ENCODE measurements around the gene TSHZ1.

Gene TSHZ1

DNA sequence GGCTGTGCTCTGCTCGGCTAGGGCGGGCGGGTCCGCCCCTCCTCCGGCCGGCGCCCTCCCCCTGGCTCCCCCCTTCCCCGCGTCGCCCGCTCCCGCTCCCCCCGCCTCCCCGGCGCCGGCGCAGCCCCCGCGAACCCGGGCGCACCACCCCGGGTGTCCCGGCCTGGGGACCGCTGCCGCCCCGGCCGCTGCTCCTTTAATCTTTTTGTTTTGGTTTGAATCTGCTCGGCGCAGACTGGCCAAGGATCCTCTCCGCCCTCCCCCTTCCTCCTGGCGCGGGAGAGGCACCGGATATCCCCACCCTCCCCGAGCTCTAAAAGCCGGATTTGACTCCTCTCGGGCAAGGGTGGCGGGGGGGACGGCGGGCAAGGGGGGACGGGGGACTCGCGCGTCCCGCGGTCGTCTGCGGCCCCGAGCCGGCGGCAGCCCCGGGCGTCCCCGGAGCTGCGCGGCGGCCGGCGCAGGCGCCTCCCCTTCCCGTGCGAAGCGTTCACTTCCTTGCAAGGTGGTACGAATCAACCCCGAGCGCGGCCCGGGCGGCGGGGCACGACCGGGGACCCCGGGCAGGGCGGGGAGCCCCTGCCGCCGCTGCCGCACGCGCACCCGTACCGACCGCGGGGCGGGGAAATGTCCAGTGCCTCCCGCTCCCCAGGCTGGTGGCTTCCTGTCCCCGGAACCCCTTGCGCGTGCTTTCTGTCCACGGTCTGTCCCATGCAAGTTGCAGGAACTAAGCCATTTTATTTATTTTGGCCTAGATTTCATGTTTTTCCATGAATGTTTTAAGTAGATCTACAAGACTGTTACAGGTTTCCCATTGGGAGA lies 1.3 kb upstream of the TSHZ1 start, which contains the start of gene PTGR3:
Gene PTGR3 (minus strand): TSS at position 11 of the 822 bp plus-strand sequence. CDS start 81 bp downstream, outside the sequence.
- peak; percentile 92 for DNase-seq

DNA sequence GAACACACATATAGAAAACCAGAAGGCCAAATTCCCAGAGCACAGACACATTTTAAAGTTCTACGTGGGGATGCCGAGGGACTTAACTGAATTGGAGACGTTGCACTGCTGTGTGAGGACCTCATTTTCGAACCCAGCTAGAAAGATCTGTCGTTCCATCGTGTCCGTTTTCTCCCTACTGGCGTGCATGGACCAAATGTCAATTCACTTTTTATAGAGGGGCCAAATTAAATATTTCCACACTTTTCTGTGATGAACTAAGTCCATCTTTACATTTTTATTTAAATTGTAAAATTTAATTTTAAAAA lies 692 bp upstream of the TSHZ1 start:
- no peak for DNase-seq

DNA sequence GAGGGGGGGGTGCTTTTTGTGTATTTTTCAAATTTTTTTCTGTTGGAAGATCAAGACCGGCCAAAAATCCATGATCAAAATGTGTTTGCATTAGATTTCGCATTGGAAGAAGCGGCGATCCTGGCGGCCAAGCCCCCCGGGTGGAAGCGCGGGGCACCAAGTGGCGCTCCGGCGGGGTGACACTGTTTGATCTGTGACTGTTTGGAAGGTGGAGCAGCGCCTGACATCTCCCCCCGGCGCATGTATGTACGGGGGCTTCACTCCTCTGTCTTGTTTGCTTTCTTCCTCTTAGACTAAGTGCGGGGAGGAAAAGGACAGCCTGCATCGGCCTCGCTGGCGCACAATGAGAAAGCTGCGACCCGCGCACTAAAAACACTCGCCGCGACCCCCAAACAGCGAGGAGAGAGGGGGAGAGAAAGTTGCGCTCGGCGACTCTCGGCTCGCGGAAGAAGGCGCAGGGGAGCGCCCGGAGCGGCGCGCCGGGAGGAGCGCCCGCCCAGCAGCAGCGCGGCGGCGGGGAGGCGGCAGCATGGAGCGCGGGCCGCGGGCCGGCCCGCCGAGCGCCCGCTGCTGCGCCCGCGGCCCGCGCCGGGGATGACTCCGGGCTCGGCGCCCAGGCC lies 515 bp downstream of the TSHZ1 start:
- DNase-seq = no peak

DNA sequence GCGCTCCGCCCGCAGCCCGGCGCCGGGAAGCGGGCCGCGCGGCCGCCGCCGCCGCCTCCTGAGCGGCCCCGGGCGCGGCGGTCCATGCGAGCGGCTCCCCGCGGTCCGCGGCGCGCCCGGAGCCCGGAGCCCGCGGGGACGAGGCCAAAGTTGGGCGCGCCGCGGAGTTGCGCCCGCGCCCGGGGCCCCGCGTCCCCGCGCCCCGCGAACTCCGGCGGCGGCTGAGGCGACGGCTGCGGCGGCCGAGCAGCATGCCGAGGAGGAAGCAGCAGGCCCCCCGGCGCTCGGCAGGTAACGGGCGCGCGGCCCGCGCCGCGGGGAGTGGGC lies 992 bp downstream of the TSHZ1 start:
- DNase-seq = no peak

DNA sequence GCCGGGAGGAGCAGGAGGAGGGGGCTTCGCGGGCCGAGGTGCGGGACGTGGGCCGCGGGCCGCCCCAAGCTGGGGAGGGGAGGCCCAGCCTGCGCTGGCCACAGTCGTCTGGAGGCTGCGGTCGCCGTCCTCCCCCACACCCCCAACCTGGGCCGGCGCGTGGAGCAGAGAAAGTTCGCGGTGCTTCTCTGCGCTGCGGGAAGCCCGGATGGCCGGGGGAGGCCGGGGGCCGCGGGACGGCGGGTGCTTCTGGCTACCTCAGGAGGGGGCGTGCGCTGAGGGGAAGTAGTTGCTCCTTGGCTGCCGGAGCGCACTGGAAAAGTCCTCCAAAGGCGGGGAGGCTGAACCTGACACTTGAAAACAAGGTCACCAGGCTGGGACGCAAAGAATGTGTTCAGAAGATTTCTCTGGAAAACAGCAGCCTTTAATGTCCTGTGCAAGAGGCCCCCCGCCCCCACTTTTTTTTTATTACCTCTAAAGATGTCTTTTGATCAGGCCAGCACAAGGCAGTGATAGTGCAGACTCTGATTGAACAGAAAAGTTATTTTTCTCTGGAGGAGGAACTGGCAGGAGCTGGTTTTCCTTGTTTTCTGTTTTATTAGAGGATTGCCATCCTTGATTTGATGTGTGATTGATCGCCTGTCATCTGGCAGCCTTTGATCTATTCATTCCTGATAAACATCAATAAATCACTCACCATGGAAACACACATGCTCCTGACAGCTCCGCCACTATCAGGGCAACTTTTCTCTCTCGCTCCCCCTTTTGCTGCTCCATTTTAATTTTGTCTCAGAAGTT lies 1.6 kb downstream of the TSHZ1 start:
- DNase-seq = peak; percentile 43

DNA sequence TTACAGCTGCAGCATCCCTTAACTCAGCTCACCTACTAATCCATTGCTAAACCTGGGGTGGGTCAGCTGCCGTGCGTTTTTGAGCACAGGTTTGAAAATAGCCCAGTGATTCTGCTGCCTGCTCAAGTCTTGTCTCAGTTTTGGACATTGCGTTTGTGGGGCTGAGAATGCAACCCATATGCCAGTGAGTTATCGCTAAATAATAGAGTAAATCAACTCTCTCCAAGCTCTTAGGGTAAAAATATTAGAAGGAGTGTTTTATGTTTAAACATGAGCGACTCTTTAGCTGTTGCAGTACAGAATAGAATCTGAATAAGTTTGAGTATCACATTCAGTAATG lies 2.1 kb downstream of the TSHZ1 start:
- no peak for DNase-seq

DNA sequence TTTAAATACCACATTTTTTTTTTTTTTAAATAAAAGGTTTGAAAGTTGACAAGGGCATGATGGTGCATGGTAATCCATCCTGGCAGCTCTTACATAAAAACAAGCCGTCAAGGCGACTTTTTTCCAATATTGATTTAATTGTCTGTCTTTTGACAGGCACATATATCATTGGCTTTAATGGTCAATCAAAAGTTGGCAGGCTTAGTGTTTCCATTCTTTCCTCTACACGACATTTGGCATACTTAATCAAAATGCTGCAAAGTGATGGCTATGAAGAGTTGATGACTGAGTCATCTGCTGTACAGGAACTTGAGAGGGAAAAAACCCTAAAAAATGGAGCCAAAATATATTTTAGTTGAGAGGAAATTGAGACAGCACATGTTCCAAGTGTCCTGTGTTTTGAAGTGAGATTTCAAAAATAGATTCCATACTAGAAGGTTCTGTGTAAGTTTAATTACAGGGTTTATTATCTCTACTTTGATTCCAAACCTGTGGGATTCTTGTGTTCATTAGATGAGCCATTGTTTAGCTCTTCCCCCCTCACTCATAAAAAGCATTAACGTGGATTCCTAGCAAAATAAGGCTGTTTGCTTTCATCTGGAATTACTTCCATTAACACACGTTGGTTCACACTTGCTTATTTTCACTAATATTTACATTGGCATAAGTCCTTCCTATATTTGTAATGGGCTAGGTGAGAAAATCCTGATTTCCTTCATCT lies 3.2 kb downstream of the TSHZ1 start:
- DNase-seq = peak; percentile 66

DNA sequence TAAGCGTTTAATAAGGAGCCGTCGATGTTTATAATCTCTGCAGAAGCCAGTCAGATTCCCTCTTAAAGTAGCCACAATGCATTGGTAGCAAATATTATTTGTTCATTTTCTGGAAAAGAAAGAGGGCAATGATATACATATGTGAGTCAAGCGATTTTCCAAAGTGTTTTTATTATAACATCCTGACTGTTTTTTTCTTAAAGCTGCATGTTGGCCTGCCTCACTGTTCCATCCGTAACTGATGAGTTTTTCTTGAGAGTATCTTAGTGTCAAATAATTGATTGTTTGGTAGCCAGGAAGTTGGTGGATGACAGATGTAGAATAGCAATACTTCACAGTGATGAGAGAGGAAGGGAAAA lies 3.7 kb downstream of the TSHZ1 start:
- DNase-seq = no peak

DNA sequence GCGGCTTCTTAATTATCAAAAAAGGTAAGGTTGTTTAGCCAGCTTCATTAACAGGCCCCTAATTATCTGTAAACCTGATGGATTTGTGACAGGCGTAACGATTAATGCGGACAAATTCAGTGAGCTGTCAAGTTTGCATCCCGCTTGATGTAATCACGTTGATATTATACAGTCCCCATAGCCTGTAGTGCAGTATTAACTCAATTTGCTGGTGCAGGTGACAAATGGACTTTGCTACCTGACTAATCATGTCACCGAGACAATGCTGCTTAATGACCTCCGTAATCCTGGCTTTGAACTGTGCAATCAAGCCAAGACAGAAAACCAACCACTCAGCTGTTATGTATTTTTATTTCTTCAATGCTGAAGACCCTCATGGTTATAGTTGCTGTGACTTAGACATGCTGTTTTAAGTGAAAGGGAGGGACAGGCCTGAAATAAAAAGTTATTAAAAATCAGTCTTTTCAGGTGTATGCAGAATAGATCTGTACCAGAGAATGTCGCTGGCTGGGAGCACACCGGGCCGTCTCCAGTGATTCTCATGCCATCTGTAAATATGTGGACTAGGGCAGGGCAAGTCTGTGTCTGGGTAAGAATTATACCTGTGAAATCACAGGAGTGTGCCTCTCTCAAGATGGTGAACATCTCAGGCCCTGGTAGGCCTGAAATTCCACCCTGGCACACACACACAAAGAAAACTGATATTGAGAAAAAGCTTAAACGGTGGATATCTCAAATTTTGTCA lies 4.3 kb downstream of the TSHZ1 start:
- no peak for DNase-seq

DNA sequence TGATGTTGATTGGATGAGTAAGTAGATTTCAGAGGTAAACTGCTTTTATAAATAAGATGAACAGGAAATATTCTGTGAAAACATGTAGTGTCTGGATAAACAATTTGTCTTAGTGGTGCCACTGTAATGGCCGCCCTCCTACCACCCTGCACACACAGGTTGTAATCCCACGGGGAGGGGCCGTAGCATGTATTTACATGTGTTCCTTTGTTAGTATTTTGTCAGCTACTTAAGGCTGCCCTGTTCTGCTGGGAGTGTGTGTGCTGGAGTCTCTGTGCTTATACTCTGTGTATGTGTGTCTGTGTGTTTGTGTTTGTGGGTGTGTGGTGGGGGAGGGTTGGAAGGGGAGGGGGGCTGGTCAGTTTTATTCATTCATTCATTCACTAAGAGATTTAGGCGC lies 5.1 kb downstream of the TSHZ1 start:
- no peak for DNase-seq

DNA sequence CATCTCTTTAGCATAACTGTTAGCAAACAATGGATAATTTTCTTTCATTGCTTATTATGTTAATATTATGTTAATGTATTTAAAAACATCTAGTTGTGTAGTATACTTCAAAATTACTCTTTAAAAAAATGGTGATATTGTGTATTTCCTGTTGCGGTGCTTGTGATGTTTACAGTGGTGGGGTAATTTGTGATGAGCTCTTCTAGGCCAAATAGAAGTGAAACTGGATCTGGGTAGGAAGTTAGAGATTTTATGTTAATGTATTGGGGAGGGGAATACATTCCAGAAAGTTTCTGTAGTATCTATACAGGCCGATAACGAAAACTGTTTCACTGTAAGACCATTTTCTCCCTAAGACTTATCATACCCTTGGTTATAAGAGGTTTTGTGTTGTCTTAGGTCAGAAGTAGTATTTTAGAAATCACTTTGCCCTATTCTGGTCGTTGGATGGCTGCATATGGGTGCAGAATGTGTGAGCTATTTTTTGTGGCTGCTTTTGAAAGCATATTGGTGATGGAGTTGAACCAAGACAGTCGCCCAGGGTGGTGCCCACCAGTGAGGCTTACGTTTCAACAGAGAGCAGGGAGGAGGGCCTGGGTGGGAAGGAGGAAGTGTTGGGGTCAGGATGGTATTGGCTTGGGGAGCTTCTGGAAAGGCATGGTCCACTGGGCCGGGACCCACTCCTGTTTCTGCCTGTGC lies 5.8 kb downstream of the TSHZ1 start:
- peak; percentile 56 for DNase-seq

DNA sequence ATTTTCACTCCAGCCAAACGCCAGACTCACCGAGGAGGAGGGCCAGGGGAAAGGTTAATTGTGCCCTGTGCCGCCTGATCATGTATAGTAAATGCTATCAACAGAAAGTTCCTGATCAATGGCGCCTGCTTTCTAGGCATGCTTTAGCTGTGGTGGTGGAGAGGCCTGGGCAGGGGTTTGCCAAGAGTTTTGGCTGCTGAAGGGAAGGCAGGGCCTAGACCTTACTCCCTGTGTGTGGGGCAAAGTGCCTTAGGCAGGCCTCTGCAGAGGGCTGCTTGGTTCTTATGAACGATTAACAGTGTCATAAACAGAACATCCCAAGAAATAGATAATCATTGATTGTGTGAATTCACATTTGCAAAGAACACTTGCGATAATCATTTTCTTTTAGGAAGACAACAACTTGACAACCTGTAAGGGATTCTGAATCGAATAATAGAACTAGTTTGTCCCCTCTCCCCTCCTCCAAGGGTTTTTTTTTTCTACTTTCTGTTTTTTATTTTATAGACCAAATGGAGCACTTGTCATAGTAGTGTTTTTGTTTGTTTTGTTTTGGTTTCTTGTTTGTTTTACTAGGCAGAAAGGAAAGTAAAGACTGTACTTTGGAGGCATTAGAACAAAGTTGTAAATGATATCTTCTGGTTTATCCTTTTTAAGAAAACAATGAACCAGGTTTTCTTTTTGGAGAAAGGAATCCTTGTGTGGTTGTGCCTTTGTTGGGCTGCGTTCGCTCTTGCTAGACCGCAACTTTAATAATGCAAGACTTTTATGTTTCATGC lies 6.5 kb downstream of the TSHZ1 start:
- DNase-seq = peak; percentile 48

DNA sequence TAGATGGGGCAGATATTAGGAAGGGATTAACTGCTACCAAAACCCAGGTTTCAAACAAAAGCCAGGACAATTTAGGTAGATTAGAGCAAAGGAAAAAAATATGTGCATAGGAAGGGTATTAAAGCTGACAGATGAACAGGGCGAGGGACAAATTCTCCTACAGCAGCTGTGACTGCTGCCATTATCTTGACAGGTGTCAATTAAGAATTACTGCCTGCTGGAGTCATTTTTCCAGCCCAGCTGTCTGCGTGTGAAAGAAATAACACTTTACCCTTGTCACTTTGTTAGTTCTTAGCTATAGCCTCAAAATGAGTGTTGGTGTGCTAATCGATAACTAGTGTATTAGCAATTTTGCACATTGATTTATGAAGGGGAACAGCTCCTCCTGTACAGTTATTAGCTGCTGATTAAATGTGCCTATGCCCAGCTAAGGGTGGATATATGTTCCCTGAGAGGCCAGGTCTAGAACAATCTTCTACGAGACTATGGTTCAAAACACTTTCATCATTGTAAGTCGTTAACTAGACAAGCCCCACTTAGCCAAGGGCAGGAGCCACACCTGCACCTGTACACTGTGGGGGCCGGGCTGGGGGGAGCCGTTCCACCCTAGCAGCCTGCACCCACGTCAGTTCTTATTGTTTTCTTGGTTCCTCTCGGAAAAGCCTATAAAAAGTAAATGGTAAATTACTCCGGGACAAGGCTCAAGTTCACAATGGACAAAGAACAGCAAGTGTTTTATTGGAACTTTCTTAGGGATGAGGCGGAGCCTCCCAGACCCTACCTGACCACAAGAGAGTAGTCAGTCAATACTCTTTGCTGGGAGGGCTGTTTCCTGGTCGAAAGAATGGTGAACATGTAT lies 7.7 kb downstream of the TSHZ1 start:
- DNase-seq = no peak

DNA sequence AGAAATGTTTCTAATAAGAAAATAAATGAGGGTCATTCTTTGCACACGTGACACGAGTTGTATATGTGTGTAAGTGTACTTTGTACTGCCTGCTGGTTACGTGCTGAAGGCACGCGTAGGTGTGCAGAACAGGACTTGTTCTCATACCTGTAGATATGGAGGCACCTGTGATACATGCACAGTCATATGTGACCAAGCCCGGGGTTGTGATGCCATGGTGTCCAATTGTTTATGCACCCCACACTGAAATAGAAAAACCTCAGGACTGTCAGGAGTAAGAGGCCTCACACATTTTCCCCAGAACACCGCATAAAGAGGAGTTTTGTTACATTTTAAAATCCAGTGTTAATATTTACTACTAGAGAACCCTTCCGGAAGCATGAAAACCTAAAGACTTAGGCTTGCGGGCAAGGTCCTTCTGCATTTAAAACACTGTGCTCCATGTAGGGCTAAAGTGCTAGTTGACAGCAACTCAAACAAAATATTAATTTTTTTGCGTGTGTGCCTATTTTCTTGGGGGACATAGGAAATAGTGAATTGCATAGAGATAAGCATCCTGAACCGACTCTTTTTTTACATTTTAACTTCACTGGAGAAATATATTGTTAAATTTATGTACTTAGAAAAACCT lies 9.3 kb downstream of the TSHZ1 start:
- no peak for DNase-seq

DNA sequence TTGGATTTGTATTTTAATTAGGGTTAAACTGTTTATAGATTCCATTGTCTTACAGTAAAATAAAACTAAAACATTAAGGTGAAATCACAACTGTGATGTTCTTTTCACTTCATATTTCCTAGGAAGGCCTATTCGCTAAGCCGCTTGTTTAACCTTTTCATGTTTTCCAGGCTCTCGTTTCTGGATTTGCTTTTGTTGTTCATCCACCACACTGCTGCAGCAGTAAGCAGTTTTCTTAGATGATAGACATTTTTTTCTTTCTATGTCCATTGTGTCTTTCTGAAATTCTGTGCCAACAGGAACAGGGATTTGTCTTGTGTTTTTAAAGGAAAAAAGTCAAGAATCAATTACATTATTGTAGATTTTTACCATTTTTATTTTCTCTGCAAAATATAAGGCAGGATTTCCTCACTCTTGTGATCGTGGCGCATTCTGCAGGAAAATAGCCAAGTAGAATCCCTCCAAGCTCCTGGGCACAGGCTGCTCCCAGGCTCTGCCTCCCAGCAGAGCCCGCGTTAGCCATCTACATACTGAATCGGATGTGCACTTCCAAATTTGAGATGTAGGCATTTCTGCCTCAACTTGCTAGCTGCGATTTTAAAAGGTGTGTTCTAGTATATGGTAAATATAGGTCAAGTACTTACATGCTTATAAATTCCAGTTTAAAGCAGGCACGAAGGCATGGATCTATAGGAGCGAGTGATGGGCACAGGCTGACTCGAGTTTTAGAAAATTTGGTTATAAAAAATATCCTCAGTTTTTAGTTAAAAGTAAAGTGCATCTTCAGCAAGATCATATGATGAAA lies 10.2 kb downstream of the TSHZ1 start:
- DNase-seq = peak; percentile 47

DNA sequence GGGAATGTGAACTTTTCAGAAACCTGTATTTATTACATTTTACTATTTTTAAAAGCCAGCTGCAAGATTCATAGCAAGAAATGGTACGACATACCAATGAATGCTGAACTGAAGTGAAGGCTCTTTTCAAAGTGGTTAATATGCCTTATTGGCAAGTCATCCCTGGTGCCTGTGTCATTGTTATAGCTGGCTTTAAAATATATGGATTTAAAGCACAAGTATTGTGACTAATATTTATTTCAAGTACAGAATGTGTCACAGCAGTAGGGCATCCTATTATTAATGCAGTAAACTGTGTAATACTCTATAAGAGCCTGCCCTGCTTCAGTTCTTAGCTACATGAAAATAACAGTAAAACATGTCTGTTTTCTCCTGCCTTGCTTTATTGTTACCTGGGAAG lies 10.8 kb downstream of the TSHZ1 start:
- no peak for DNase-seq

DNA sequence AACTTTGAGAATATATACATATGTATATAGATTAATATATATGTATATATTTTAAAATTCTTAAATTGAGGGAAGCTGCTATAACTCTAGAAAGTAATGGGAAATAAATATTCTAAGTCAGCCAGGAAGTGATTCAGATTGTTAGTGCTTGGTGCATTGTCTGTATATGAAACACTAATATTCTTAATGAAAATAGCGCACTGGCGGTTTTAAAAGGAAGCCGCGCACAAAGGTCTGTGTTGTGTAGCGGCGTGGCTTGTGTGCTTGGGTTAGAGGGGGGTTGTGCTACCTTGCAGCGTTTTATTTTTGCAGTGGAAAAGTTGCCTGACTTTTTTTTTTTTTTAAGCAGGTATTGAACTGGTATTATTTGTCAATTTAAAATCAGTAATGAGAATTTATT lies 11.3 kb downstream of the TSHZ1 start:
- DNase-seq = peak; percentile 50

DNA sequence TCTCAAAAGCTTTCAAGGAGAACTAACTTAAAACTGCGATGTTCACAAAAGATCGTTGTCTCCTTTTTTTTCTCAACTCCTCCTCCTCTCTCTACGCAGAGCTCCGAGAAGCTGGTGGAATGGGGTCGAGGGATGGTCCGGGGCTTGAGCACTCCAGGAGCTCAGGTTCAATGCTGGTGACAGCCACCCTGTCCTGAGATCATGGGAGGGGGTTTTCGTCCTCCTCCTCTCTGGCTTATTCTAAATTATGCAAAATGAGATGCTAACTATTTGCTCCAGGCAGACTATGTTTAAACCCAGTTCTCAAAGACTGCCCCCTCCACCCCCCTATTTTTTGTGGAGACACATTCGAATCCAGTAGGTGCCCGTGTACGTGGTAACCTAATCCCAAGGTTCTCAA lies 11.8 kb downstream of the TSHZ1 start:
- DNase-seq = no peak

Data from EL (cell line).